ENCODE measurements around the gene ATAT1.
"Not testable (repeated sequence)": the region's sequence is repeated elsewhere in the genome, so short reads cannot be mapped to it uniquely, and the experiment has no call there.

Gene ATAT1

DNA sequence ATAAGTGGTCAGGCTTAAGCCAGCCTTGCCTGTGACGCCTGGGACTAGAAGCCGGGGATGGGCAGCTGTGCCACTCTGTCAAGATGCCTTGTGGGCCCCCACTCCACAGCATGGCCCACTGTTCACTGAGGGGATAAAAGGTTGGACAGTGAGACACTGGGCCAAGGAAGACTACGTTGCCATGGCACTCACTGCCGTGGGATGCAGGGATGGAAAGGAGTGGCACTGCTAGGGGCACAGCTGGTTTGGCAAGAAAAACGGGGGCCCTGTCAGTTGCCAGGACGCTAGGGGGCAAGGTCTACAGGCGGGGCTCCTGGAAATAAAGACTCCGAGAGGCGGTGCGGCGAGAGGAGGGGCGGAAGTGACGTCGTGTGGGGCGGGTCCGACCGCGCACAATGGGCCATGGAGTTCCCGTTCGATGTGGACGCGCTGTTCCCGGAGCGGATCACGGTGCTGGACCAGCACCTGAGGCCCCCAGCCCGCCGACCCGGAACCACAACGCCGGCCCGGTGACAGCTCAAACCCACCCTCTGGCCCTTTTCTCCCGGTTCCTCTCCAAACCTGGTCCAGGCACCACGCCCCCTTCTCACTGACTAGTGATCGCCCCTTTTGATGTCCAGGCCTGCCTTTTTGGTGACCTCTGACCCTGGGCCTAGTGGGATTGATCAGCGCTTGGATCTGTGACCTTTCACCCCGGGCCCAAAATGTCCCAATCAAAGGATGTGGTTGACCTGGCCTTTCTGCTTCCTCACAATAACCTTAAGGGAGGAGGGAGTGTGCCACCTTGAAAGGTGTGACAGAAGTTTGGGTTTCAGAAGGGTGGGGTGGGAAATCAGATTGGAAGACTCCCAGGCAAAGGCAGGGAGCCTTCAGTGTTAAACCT lies at the start of gene ATAT1:
Gene ATAT1 (plus strand): TSS at position 391 of the 883 bp plus-strand sequence.
- Histone ChIP-seq H3K27me3 (ENCODE audit: control insufficient read depth, insufficient read depth, low read length) (no peaks in the 10 kb centered on the region), H3K27ac (ENCODE audit: low read length) (no peak within 1 kb of the TSS), H3K4me3 (ENCODE audit: low read length) (peak within 1 kb of the TSS; percentile 75; the same call in 1 of the 2 replicates), H3K9me3 (ENCODE audit: control insufficient read depth, insufficient read depth, low read length) (no peaks in the 10 kb centered on the region), H3K4me1 (ENCODE audit: control insufficient read depth, insufficient read depth, low read length) (peaks cover 2% of the 10 kb centered on the region; the same call in 1 of the 2 replicates), H3K36me3 (ENCODE audit: control insufficient read depth, insufficient read depth, low read length) (peaks cover 16% of the 10 kb centered on the region; the same call in 1 of the 2 replicates)
- peak; percentile 66 for DNase-seq (ENCODE audit: low read depth, low spot score)
- no CpG with 5 or more reads among the region's 36 CpGs for WGBS (ENCODE audit: insufficient coverage, insufficient read length)

DNA sequence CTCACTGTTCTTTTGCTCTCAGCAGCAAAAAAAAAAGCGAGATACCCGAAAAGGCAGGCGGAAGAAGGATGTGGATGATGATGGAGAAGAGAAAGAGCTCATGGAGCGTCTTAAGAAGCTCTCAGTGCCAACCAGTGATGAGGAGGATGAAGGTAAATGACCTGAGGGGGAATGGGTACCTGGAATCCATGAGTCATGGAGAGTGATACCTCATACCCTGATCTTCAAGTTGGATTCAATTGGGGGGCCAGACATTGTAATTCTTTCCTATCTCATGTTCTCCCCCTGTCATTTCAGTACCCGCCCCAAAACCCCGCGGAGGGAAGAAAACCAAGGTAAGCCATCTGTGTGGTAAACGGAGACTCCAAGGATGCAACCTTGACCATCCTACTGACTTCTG lies 48.6 kb upstream of the ATAT1 start:
- Histone ChIP-seq H3K4me1 (ENCODE audit: control insufficient read depth, insufficient read depth, low read length) (no peaks in the 10 kb centered on the region), H3K4me3 (ENCODE audit: low read length) (no peak overlapping the region), H3K27me3 (ENCODE audit: control insufficient read depth, insufficient read depth, low read length) (no peaks in the 10 kb centered on the region), H3K27ac (ENCODE audit: low read length) (no peak overlapping the region), H3K36me3 (ENCODE audit: control insufficient read depth, insufficient read depth, low read length) (peaks cover 29% of the 10 kb centered on the region), H3K9me3 (ENCODE audit: control insufficient read depth, insufficient read depth, low read length) (no peaks in the 10 kb centered on the region)
- no peak for DNase-seq (ENCODE audit: low read depth, low spot score)
- WGBS (ENCODE audit: insufficient coverage, insufficient read length) = no CpG with 5 or more reads among the region's 8 CpGs

- H3K27ac ChIP-seq (ENCODE audit: low read length) = no peak overlapping the region
- WGBS (ENCODE audit: insufficient coverage, insufficient read length) = no CpG with 5 or more reads among the region's 5 CpGs
- H3K4me1 ChIP-seq (ENCODE audit: control insufficient read depth, insufficient read depth, low read length) = no peaks in the 10 kb centered on the region
- H3K4me3 ChIP-seq (ENCODE audit: low read length) = no peak overlapping the region
- H3K27me3 ChIP-seq (ENCODE audit: control insufficient read depth, insufficient read depth, low read length) = no peaks in the 10 kb centered on the region
- no peaks in the 10 kb centered on the region for H3K9me3 ChIP-seq (ENCODE audit: control insufficient read depth, insufficient read depth, low read length)
- peaks cover 57% of the 10 kb centered on the region for H3K36me3 ChIP-seq (ENCODE audit: control insufficient read depth, insufficient read depth, low read length)
- DNase-seq (ENCODE audit: low read depth, low spot score) = no peak
Measured at GRCh38 chr6:30583921-30584320, 42.8 kb upstream of the ATAT1 start.

DNA sequence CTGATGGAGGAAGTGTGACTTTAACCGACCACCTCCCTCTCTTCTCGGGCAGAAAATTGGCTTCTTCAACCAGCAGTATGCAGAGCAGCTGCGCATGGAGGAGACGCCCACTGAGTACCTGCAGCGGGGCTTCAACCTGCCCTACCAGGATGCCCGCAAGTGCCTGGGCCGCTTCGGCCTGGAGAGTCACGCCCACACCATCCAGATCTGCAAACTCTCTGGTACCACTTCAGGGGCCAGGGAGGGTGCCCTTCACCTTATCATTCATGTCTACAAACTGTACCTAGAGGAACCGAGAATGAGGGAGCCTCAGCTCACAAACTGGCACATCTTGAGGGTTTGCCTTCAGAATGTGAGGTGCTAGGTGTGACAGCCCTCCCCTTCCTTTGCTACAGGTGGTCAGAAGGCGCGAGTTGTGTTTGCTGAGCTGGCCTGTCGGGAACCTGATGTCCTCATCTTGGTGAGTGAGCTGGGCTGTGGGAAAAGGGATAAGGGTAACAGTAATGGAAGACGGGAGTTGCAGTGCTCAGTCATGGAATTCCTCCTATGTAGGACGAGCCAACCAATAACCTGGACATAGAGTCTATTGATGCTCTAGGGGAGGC lies 36.8 kb upstream of the ATAT1 start:
- DNase-seq (ENCODE audit: low read depth, low spot score) = no peak
- no peaks in the 10 kb centered on the region for H3K9me3 ChIP-seq (ENCODE audit: control insufficient read depth, insufficient read depth, low read length)
- H3K27ac ChIP-seq (ENCODE audit: low read length) = no peak overlapping the region
- WGBS (ENCODE audit: insufficient coverage, insufficient read length) = no CpG with 5 or more reads among the region's 15 CpGs
- H3K4me1 ChIP-seq (ENCODE audit: control insufficient read depth, insufficient read depth, low read length) = no peaks in the 10 kb centered on the region
- no peaks in the 10 kb centered on the region for H3K27me3 ChIP-seq (ENCODE audit: control insufficient read depth, insufficient read depth, low read length)
- peaks cover 40% of the 10 kb centered on the region for H3K36me3 ChIP-seq (ENCODE audit: control insufficient read depth, insufficient read depth, low read length)
- H3K4me3 ChIP-seq (ENCODE audit: low read length) = no peak overlapping the region

GRCh38 chr6:30590509-30590908 lies 36.2 kb upstream of the ATAT1 start:
- no peak for DNase-seq (ENCODE audit: low read depth, low spot score)
- WGBS (ENCODE audit: insufficient coverage, insufficient read length) = no CpG with 5 or more reads among the region's 8 CpGs
- Histone ChIP-seq H3K4me3 (ENCODE audit: low read length) (no peak overlapping the region), H3K27ac (ENCODE audit: low read length) (no peak overlapping the region), H3K36me3 (ENCODE audit: control insufficient read depth, insufficient read depth, low read length) (peaks cover 34% of the 10 kb centered on the region), H3K4me1 (ENCODE audit: control insufficient read depth, insufficient read depth, low read length) (no peaks in the 10 kb centered on the region), H3K9me3 (ENCODE audit: control insufficient read depth, insufficient read depth, low read length) (no peaks in the 10 kb centered on the region), H3K27me3 (ENCODE audit: control insufficient read depth, insufficient read depth, low read length) (no peaks in the 10 kb centered on the region)

DNA sequence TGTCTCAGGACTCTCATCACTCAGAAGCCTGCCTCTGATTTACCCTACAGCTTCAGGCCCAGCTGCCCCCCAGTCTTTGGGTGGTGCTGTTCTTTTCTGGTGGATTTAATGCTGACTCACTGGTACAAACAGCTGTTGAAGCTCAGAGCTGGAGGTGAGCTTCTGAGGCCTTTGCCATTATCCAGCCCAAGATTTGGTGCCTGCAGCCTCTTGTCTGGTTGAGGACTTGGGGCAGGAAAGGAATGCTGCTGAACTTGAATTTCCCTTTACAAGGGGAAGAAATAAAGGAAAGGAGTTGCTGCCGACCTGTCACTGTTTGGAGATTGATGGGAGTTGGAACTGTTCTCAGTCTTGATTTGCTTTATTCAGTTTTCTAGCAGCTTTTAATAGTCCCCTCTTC lies 35.7 kb upstream of the ATAT1 start:
- no peak overlapping the region for H3K4me3 ChIP-seq (ENCODE audit: low read length)
- no CpG with 5 or more reads among the region's 1 CpG for WGBS (ENCODE audit: insufficient coverage, insufficient read length)
- peaks cover 29% of the 10 kb centered on the region for H3K36me3 ChIP-seq (ENCODE audit: control insufficient read depth, insufficient read depth, low read length)
- H3K27me3 ChIP-seq (ENCODE audit: control insufficient read depth, insufficient read depth, low read length) = no peaks in the 10 kb centered on the region
- no peaks in the 10 kb centered on the region for H3K9me3 ChIP-seq (ENCODE audit: control insufficient read depth, insufficient read depth, low read length)
- DNase-seq (ENCODE audit: low read depth, low spot score) = no peak
- H3K27ac ChIP-seq (ENCODE audit: low read length) = no peak overlapping the region
- H3K4me1 ChIP-seq (ENCODE audit: control insufficient read depth, insufficient read depth, low read length) = no peaks in the 10 kb centered on the region

GRCh38 chr6:30592287-30592686 lies 34.4 kb upstream of the ATAT1 start:
- no peak overlapping the region for H3K27ac ChIP-seq (ENCODE audit: low read length)
- H3K9me3 ChIP-seq (ENCODE audit: control insufficient read depth, insufficient read depth, low read length) = no peaks in the 10 kb centered on the region
- H3K27me3 ChIP-seq (ENCODE audit: control insufficient read depth, insufficient read depth, low read length) = no peaks in the 10 kb centered on the region
- DNase-seq (ENCODE audit: low read depth, low spot score) = no peak
- peaks cover 22% of the 10 kb centered on the region for H3K36me3 ChIP-seq (ENCODE audit: control insufficient read depth, insufficient read depth, low read length)
- H3K4me3 ChIP-seq (ENCODE audit: low read length) = no peak overlapping the region
- no CpG with 5 or more reads among the region's 1 CpG for WGBS (ENCODE audit: insufficient coverage, insufficient read length)
- H3K4me1 ChIP-seq (ENCODE audit: control insufficient read depth, insufficient read depth, low read length) = no peaks in the 10 kb centered on the region

- not testable (repeated sequence) for H3K27me3 ChIP-seq (ENCODE audit: control insufficient read depth, insufficient read depth, low read length); H3K4me1 ChIP-seq (ENCODE audit: control insufficient read depth, insufficient read depth, low read length); H3K27ac ChIP-seq (ENCODE audit: low read length); H3K9me3 ChIP-seq (ENCODE audit: control insufficient read depth, insufficient read depth, low read length); H3K4me3 ChIP-seq (ENCODE audit: low read length)
- no CpG with 5 or more reads among the region's 15 CpGs for WGBS (ENCODE audit: insufficient coverage, insufficient read length)
- peaks cover 21% of the 10 kb centered on the region for H3K36me3 ChIP-seq (ENCODE audit: control insufficient read depth, insufficient read depth, low read length)
- DNase-seq (ENCODE audit: low read depth, low spot score) = peak; percentile 82
Measured at GRCh38 chr6:30597315-30598144, 29.1 kb upstream of the ATAT1 start.

DNA sequence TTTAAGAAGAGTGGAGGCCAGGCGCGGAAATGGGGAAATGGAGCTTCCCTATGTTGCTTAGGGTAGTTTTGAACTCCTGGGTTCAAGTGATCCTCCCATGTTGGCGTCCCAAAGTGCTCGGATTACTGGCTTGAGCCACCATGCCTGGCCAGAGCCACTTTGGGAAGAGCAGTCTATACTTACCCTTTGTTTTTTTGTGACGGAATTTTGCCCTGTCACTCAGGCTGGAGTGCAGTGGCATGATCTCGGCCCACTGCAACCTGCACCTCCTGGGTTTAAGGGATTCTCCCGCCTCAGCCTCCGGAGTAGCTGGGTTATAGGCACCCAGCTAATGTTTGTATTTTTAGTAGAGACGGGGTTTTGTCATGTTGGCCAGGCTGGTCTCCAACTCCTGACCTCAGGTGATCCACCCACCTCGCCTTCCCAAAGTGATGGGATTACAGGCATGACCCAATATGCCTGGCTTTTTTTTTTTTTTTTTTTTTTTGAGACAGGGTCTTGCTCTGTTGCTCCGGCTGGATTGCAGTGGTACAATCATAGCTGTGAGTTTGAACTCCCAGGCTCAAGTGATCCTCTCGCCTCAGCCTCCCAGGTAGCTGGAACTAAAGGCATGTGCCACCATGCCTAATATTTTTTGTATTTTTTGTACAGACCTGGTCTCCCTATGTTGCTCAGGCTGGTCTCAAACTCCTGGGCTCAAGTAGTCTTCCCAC lies 27.6 kb upstream of the ATAT1 start:
- H3K27me3 ChIP-seq (ENCODE audit: control insufficient read depth, insufficient read depth, low read length) = no peaks in the 10 kb centered on the region
- WGBS (ENCODE audit: insufficient coverage, insufficient read length) = no CpG with 5 or more reads among the region's 12 CpGs
- no peaks in the 10 kb centered on the region for H3K4me1 ChIP-seq (ENCODE audit: control insufficient read depth, insufficient read depth, low read length)
- no peak overlapping the region for H3K27ac ChIP-seq (ENCODE audit: low read length)
- H3K36me3 ChIP-seq (ENCODE audit: control insufficient read depth, insufficient read depth, low read length) = peaks cover 36% of the 10 kb centered on the region
- H3K9me3 ChIP-seq (ENCODE audit: control insufficient read depth, insufficient read depth, low read length) = no peaks in the 10 kb centered on the region
- DNase-seq (ENCODE audit: low read depth, low spot score) = no peak
- H3K4me3 ChIP-seq (ENCODE audit: low read length) = no peak overlapping the region

Data from iPS DF 6.9 (cell line).